SW480 (cell line): ENCODE data around the gene ITGB3.

ENCODE experiments used
- DNase-seq: peaks from one replicate; pipeline ENCODE4 v3.0.0-alpha.2; 2016; ENCODE audit warnings: low spot score

The ITGB3 gene

DNA sequence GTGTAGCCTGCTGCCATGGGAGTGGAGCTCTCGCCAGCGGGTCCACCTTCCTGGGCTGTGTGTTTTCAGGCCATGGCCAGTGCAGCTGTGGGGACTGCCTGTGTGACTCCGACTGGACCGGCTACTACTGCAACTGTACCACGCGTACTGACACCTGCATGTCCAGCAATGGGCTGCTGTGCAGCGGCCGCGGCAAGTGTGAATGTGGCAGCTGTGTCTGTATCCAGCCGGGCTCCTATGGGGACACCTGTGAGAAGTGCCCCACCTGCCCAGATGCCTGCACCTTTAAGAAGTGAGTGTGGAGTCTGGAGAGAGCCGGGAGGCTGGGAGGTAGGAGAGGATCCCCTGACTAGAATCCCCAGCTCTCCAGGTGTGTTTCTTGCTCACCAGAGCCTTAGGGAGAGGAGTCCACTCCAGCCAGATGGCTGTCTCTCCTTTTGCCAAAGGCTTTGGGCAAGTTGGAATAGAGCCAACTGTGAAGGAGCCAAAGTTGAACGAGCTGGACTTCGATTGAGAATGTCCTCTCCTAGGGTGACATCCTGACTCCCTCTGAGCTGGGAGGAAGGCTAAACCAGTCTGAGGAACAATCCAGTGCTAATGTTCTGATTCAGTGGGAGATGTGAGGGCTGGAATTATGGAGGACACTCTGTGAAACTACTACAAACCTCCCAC is 45.7 kb downstream of the ITGB3 start:
- DNase-seq, result no peak

DNA sequence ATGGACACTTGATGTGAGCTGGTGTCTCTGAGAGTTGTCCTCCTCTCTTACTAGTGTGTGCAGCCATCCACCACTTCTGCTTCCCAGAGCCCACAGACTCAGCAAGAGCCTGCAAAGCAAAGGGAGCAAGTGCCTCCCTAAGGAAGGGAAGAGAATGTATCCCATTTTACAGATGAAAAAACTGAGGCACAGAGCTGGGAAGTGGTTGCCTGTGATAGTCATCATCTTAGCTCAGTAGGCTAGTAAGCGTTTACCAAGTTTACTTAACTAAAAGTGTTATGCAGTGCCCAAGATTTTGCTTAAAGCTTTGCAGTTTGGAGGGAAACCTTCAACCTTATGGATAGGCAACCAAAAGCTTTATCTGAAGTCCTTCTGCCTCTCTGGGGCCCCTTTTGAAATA is 47.1 kb downstream of the ITGB3 start:
- no peak for DNase-seq

DNA sequence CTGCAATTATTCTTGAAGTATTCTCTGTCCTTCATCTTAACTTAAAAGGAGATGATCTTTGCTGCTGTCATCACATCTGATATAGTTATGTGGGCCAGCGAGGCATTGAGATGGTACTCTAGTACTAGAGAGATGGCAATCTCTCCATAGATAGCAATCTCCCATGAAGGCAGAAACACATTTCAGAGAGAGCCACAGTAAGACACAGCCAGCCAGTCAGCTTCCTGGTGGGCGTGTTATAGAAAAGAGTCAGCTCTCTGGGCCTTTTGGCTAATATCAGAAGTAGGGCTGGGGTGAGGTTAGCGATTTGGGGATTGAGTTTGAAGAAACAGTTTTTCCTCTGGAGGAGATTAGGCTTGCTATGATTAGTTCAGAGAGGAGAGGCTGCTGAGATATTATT is 47.5 kb downstream of the ITGB3 start:
- DNase-seq, result no peak

DNA sequence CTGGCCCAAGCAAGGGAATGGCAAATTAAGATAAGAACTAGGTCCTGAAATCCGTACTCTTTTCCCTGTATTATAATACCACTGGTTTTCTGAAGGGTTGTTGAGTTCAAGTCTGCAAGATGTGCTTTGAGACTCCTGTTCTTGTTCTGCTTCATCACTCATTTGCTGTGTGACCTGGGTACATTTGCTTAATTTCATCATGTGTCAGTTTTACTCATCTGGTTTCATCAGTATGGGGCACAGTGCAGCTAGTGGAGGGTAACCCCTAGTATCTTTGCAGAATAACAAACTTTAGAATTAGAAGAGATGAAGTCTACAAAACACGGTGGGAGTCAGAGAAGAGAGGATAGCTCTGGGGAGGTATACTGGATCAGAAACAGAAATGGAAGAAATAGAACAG is 48.2 kb downstream of the ITGB3 start:
- no peak for DNase-seq

DNA sequence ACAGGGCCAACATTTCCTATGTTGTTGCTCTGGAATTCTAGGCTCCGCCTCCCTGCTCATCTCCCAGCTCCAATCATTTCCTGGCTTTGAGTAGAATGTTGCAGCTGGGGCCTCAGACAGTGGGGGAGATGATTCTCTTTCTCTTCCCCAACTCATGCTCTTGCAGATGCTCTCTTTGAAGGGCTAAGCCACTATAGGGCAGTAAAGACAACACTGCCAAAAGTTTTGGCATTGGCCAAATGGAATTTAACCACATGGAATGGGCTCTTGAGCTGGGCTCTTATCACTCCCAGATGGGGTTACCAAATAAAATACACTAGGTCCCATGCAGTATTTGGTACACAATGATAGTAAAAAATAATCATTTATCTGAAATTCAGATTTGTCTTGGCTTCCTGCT is 50.6 kb downstream of the ITGB3 start:
- no peak for DNase-seq

DNA sequence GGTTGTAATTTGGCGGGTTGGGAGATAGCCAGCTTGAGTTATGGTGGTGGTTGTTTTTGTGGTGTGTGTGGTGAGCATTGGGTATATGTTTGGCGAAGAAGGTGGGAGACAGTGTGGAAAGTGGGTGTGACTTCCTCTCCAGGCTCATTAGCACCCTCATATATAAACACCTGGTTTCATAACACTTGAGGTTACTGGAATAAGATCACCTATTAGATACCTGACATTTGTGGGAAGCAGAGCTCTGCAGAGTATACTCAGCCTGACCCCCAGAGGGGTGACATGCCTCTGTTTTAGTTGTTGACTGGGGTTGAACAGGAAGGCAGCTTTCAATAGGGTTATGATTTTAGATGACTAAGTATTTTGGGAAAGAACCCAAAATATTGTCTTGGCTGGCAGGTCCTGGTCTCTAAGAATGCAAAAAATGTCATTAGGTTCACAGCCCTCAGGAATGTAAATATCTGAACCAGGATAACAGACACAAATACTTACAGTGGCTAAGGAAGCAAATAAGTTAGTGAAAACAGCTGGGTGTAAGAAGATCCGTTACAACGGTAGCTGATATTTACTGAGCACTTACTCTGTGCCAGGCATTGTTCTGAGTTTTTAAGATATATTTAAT is 51.8 kb downstream of the ITGB3 start:
- peak; percentile 55 for DNase-seq

DNA sequence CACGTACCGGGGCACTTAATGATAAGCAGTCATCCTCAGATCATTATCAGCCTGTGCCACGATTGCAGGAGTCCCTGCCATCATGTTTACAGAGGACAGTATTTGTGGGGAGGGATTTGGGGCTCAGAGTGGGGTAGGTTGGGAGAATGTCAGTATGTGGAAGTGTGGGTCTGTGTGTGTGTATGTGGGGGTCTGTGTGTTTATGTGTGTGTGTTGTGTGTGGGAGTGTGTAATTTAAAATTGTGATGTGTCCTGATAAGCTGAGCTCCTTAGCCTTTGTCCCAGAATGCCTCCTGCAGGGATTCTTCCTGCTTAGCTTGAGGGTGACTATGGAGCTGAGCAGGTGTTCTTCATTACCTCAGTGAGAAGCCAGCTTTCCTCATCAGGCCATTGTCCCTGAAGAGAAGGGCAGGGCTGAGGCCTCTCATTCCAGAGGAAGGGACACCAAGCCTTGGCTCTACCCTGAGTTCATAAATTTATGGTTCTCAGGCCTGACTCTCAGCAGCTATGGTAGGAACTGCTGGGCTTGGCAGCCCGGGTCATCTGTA is 56.6 kb downstream of the ITGB3 start:
- no peak for DNase-seq

DNA sequence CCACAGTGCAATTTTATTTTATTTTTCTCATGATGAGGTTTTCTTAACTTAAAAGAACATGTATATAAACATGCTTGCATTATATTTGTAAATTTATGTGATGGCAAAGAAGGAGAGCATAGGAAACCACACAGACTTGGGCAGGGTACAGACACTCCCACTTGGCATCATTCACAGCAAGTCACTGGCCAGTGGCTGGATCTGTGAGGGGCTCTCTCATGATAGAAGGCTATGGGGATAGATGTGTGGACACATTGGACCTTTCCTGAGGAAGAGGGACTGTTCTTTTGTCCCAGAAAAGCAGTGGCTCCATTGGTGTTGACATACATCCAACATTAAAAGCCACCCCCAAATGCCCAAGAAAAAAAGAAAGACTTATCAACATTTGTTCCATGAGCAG is 57.8 kb downstream of the ITGB3 start:
- no peak for DNase-seq

DNA sequence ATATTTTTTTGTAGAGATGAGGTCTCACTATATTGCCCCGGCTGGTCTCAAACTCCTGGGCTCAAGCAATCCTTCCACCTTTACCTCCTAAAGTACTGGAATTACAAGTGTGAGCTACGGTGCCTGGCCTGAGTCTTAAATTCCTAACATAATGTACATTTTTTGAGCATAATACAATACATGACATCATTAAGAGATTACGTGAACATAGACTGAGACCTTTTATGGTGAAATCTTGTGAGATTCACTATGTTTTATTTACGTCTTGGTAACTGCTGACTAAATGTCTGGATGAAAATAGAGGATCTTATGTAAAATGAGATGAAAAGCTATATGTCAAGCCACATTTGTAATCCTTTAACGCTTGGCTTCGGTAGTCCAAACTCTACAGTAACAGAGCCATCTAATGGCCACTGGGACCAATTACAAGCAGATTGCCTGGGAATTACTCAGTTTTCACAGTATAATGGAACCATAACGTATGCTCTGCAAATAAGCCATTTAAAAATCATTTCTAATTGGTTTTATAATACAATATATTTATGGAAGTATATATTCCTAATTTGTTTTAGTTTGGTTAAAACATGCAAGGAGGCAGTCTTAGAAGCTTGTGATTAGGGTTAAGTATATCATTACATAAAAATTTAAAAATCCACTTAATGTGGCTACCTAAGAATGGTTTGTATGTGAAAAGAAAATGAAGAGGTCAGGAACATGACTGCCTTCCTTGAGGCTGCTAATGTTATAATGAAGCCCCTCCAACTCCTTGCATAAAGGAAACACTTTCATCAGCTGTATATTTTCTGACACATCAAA is 62.0 kb downstream of the ITGB3 start:
- DNase-seq, result peak; percentile 70

DNA sequence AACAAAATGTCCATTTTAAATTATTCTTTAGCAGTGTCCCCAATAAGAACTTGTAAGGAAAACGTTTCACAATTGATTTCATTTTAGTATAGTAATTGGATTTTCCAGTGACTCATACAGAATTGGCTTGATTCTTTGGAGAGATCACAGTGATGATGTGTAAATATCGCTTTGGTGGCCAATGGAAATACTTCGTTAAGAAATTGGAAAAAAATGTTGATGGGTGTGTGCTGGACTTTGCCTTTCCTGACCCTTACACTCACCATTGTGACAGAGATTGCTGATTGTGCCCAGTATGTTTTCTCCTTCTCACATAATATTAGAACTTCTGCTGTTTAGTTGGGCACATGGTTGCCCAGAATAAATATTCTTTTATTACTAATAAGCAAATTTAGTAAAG is 62.7 kb downstream of the ITGB3 start:
- DNase-seq, result peak; percentile 38

DNA sequence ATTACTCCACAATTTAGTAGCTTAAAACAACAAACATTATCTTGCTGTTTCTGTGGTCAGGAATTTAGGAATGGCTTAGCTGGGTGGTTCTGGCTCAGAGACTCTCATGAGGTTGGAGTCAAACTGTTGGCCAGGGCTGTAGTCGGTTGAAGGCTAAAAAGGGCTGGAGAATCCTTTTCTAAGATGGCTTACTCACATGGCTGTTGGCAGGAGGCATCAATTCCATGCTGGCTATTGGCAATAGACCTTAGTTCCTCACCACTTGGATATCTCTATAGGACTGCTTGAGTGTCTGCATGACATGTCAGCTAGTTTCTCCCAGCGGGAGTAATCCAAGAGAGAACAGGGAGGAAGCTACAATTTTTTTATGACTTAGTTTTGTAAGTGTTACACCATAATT is 63.5 kb downstream of the ITGB3 start:
- no peak for DNase-seq

DNA sequence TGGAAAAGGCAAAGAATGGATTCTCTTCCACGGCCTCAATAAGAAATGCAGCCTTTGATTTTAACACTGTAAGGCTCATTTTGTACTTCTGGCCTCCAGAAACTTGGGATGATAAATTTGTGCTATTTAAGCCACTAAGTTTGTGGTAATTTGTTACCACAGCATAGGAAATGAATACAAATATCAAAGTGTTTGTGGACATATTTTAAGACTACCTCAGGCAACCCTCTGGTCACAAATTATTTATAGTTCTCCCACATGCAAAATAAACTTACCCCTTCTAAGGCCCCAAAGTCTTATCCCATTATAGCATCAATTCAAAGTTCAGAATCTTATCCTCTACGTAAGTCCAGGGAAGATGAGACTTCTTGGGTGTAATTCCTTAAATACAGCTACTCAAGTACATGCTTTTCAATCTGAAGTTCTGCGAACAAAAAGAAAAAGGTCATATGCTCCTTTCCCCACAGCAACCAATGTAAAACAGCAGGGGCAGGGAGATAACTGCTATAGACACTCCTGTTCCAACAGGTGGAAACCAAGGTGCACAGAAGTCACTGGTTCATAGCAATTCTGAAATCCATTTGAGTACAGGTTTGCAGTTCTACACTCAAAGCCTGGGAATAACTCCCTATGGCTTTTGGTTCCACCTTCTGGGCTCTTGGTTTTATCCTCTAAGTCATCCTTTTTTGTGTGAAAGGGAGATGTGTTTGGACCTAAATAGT is 64.7 kb downstream of the ITGB3 start:
- no peak for DNase-seq

DNA sequence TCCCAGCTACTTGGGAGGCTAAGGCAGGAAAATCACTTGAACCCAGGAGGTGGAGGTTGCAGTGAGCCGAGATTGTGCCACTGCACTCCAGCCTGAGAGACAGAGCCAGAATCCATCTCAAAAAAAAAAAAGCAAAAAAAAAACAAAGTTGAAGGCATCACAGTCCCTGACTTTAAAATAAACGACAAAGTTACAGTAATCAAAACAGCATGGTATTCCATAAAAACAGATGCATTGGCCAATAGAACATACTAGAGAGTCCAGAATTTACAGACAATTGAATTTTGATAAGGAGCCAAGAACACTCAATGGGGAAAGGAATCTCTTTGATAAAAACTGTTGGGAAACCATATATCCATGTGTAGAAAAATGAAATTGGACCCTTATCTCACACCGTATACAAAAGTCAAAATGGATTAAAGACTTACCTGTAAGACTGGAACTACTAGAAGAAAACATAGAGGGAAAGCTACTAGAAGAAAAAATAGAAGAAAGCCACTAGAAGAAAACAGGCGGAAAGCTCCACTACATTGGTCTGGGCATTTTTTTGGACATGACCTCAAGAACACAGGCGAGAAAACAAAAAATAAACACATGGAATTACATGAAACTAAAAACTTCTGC is 67.4 kb downstream of the ITGB3 start:
- DNase-seq, result no peak

DNA sequence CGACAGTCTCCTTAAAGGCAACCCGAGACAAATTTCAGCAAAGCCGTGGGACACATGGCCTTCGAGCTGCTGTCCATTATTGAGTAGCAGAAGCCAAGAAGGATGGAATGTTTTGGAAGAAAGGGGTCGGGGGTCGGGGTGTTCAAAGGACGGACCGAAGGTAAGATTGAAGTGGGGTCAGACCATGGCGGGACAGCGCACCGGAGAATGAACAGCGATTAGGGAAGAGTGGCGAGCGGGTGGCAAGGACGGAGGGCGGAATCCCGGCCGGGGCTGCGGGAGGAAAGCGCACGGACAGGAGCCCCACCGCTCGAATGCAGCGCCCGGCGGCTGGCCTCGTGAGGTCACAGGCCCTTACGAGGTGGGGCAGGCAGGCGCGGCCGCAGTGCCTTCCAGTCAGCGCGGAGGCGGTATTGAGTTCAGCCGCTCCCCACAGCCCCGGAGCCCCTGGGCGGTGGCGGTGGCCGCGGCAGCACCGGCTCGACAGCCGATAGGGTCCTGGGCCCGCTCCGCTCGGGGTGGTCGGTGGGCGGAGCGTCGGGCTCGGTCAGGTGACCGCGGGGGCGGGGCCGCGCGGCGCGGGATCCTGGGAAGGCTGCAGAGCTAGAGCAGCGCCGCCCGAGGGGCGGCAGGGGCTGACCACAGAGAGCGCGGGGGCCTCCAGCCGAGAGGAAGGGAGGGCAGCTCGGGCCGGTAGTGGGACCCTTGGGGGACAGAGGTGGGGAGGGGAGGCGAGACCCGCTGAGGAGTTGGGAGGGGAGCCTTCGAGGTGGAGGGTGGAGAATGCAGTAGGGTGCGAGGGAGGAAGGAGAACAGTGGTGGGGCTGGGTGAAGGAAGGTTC is 70.0 kb downstream of the ITGB3 start, which contains the start of gene EFCAB13:
TSS of gene EFCAB13 (plus strand) at position 574 of the 842 bp plus-strand sequence. CDS start 4,399 bp downstream, outside the sequence.
- peak; percentile 85 for DNase-seq

DNA sequence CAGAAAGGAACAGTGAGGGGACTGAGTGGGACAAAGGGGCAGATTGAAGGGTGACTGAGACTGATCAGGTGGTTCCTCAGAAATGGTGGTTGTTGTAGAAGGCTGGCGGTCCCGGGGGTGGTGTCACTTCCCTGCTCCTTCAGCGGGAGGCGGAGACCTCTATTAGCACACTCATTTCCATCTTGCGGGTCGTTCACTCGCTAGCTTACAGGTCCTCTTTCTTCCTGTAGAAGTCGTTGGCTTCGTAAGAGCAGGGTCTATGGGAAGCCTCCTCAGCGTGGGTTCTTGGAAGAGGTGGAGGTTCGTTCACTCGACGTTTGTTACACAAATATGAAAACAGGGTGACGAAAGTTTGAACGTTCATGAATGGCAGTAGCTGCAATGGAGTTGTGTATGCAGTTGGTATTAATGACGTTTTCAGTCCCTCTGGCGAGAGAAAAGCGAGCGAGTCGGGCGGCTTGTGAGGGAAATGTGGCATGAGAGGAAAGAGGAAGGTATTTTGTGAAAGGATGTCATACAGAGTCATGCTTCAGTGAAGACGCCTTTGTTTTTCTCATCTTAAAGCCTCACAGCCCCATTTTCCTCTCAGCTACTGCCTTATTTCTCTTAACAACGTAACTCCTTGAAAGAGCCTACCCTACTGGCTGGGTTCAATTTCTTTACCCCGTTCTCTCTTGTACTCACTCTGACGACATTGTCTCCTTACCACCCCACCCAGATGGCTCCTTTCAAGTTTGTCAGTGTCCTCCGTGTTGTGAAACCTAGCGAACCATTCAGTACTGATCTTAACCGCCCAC is 70.8 kb downstream of the ITGB3 start:
- no peak for DNase-seq

DNA sequence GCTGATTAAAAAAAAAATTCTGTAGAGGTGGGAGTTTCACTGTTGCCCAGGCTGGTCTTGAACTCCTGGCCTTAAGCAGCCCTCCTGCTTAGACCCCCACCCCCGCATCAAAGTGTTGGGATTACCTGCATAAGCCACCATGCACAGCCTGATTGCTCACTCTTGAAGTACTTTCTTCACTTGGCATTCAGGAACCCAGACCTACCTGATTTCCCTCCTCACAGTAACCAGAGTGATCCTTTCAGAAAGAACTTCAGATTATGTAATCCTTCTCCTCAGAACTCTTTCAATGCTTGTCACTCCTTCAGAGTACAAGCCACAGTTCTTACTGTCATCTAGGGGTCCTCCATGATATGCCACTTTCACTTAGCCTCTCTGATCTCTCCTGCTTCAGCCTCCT is 71.5 kb downstream of the ITGB3 start:
- DNase-seq, result no peak

DNA sequence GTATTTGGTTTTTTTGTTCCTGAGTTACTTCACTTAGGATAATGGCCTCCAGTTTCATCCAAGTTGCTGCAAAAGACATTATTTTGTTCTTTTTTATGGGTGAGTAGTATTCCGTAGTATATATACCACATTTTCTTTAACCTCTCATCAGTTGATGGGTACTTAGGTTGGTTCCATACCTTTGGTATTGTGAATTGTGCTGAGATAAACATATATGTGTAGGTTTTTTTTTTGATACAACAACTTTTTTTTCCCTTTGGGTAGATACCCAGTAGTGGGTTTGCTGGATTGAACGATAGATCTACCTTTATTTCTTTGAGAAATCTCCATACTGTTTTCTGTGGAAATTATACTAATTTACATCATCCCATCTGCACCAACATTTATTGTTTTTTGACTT is 76.9 kb downstream of the ITGB3 start:
- DNase-seq, result no peak

DNA sequence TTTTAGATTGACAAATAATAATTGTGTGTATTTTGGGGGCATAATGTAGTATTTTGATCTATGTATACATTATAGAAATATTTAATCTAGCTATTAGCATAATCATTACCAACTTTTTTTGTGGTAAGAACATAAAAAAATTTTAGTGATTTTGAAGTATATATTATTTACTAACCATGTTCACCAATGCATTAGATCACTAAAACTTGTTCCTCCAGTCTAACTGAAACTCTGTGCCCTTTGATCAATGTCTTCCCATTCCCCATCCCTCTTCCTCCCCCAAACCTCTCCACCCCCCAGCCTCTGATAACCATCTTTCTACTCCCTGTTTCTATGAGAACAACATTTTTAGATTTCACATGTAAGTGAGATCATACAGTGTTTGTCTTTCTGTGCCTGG is 78.7 kb downstream of the ITGB3 start:
- DNase-seq, result no peak

DNA sequence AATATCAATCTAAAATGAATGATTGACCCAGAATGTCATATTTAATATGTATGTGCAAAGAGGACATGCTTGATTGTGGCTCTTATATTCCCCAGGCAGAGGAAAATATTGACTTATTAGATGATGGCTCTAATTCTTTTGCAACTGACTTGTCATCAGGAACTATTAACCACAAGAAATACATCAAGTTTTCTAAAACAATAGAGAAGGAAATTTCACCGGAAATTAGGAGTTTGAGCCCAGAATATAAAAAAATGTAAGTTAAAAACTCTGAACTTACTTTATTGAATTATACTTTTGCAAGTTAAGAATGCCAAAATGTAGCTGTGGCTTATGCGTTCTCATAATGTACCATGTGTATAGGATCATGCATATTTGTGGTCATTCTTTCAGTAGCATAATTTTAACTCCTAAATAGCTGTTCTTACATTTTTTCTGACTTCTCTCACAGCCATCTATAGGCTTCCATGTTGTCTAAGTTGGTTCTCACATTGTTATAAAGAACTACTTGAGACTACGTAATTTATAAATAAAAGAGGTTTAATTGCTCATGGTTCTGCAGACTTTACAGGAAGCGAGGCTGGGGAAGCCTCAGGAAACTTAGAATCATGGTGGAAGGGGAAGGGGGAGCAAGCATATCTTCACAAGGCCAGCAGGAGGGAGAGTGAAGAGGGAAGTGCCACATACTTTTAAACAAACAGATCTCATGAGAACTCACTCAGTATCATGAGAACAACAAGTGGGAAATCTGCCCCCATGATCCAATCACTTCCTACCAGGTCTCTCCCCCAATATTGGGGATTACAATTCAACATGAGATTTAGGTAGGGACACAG is 81.7 kb downstream of the ITGB3 start:
- DNase-seq, result no peak
